Mesenchymal stem cell (in vitro differentiated cells and primary cell): ENCODE measurements around the gene B4GALNT2.

ENCODE experiments used
- DNase-seq: peaks from one replicate; pipeline ENCODE4 v3.0.0-alpha.2; 2013
- H2AFZ ChIP-seq: one replicate; pipeline ENCODE4 v1.6.1; 2013; ENCODE audit warnings: low read depth, mild to moderate bottlenecking, control low read depth, inconsistent platforms, low read length, moderate library complexity
- H2AK5ac ChIP-seq: 2 replicates; pipeline ENCODE4 v1.6.1; 2013; ENCODE audit warnings: low read length, moderate library complexity, mild to moderate bottlenecking, inconsistent platforms; ENCODE audit not compliant: severe bottlenecking
- H2BK120ac ChIP-seq: one replicate; pipeline ENCODE4 v1.6.1; 2013; ENCODE audit warnings: low read depth, mild to moderate bottlenecking, inconsistent platforms, low read length, moderate library complexity
- H2BK12ac ChIP-seq, 2 experiments: one replicate each; pipeline ENCODE4 v1.6.1; 2013; ENCODE audit warnings: inconsistent platforms in 2 of 2, low read length in 2 of 2, mild to moderate bottlenecking in 2 of 2, moderate library complexity in 2 of 2, control low read depth in 1 of 2
- H2BK15ac ChIP-seq: one replicate; pipeline ENCODE4 v1.6.1; 2013; ENCODE audit warnings: mild to moderate bottlenecking, low read depth, inconsistent platforms; ENCODE audit not compliant: poor library complexity, severe bottlenecking
- H2BK5ac ChIP-seq: 2 replicates; pipeline ENCODE4 v1.6.1; 2013; ENCODE audit warnings: low read depth, mild to moderate bottlenecking, low read length, control low read depth, inconsistent platforms; ENCODE audit not compliant: poor library complexity, severe bottlenecking
- H3K14ac ChIP-seq, 2 experiments: one replicate each; pipeline ENCODE4 v1.6.1; 2013; ENCODE audit warnings: inconsistent platforms in 2 of 2, low read length in 2 of 2, control low read depth in 1 of 2, mild to moderate bottlenecking in 1 of 2, moderate library complexity in 1 of 2
- H3K18ac ChIP-seq, 2 experiments: one replicate each; pipeline ENCODE4 v1.6.1; 2013; ENCODE audit warnings: inconsistent platforms in 2 of 2, low read length in 2 of 2, control low read depth in 1 of 2, low read depth in 1 of 2, mild to moderate bottlenecking in 1 of 2
- H3K23ac ChIP-seq, 2 experiments: one replicate each; pipeline ENCODE4 v1.6.1; 2013; ENCODE audit warnings: inconsistent platforms in 2 of 2, low read length in 2 of 2, mild to moderate bottlenecking in 2 of 2, moderate library complexity in 2 of 2, control low read depth in 1 of 2
- H3K27ac ChIP-seq: 2 replicates; pipeline ENCODE4 v1.5.1; 2013; ENCODE audit warnings: mild to moderate bottlenecking, moderate library complexity, low read length, control low read depth, inconsistent platforms; ENCODE audit not compliant: poor library complexity, severe bottlenecking
- H3K27me3 ChIP-seq, 2 experiments: 2 replicates each; pipeline versions ENCODE4 v1.6.1 to v1.7.0; 2013; ENCODE audit warnings: low read length in 2 of 2, mild to moderate bottlenecking in 2 of 2, moderate library complexity in 2 of 2, control low read depth in 1 of 2, inconsistent platforms in 1 of 2; ENCODE audit not compliant: control insufficient read depth in 1 of 2, insufficient read depth in 1 of 2
- H3K36me3 ChIP-seq, 2 experiments: 2 replicates each; pipeline versions ENCODE4 v1.6.1 to v1.7.0; 2013; ENCODE audit warnings: low read length in 2 of 2, control low read depth in 1 of 2, inconsistent platforms in 1 of 2, low read depth in 1 of 2, mild to moderate bottlenecking in 1 of 2; ENCODE audit not compliant: insufficient read depth in 2 of 2, control insufficient read depth in 1 of 2
- H3K4ac ChIP-seq, 2 experiments: one replicate each; pipeline ENCODE4 v1.6.1; 2013; ENCODE audit warnings: inconsistent platforms in 2 of 2, low read length in 2 of 2, mild to moderate bottlenecking in 2 of 2, moderate library complexity in 2 of 2, control low read depth in 1 of 2, low read depth in 1 of 2
- H3K4me1 ChIP-seq: 2 replicates; pipeline ENCODE4 v1.6.1; 2013; ENCODE audit warnings: low read depth, low read length, control low read depth; ENCODE audit not compliant: control insufficient read depth, insufficient read depth
- H3K4me2 ChIP-seq: 2 replicates; pipeline ENCODE4 v1.6.1; 2013; ENCODE audit warnings: low read length, mild to moderate bottlenecking, inconsistent platforms; ENCODE audit not compliant: poor library complexity, severe bottlenecking
- H3K4me3 ChIP-seq, 2 experiments: 2 replicates each; pipeline versions ENCODE4 v1.5.1 to v1.7.0; 2013; ENCODE audit warnings: low read length in 2 of 2, mild to moderate bottlenecking in 2 of 2, control low read depth in 1 of 2, low read depth in 1 of 2; ENCODE audit not compliant: insufficient read depth in 1 of 2
- H3K79me1 ChIP-seq: replicated peaks from 2 replicates; pipeline ENCODE4 v1.6.1; 2013; ENCODE audit warnings: mild to moderate bottlenecking, control low read depth, low read length, inconsistent platforms; ENCODE audit not compliant: poor library complexity, severe bottlenecking
- H3K9ac ChIP-seq: 2 replicates; pipeline ENCODE4 v1.7.0; 2013; ENCODE audit warnings: mild to moderate bottlenecking, low read length, moderate library complexity
- H3K9me3 ChIP-seq: 2 replicates; pipeline ENCODE4 v1.7.0; 2013; ENCODE audit warnings: mild to moderate bottlenecking, low read length; ENCODE audit not compliant: control insufficient read depth
- H4K8ac ChIP-seq: one replicate; pipeline ENCODE4 v1.6.1; 2013; ENCODE audit warnings: inconsistent platforms, mild to moderate bottlenecking, low read length, moderate library complexity
- H4K91ac ChIP-seq: one replicate; pipeline ENCODE4 v1.6.1; 2013; ENCODE audit warnings: mild to moderate bottlenecking, low read length, inconsistent platforms
- WGBS: methylation state at CpG from one replicate; pipeline ENCODE4 v1.1.7; 2013; ENCODE audit warnings: mixed read lengths; 5-methylcytosine and 5-hydroxymethylcytosine counted together

B4GALNT2 gene

DNA sequence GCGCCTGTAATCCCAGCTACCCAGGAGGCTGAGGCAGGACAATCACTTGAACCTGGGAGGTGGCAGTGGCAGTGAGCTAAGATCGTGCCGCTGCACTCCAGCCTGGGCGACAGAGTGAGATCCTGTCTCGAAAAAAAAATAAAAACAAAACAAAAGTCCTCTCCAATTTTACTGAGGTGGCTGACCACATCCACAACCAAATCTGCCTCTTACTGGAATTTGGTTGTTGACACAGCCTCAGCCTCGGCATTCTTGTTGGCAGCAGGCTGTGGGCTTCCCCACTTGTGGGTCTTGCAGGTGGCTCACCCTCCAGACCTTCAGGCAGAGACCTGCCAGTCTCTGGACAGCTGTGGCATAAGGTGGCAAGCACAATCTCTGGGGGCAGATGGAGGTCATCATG is 15.6 kb downstream of the B4GALNT2 start:
- Histone ChIP-seq H3K18ac (no peak overlapping the region), H2AK5ac (no peak overlapping the region), H3K9me3 (no peaks in the 10 kb centered on the region), H4K91ac (no peak overlapping the region), H3K4me2 (no peak overlapping the region), H3K23ac (no peak overlapping the region), H3K79me1 (no peaks in the 10 kb centered on the region), H3K14ac (no peak overlapping the region), H3K4me3 (no peak overlapping the region), H2BK15ac (no peak overlapping the region), H2AFZ (no peak overlapping the region), H3K27ac (no peak overlapping the region), H3K9ac (no peak overlapping the region), H3K4ac (no peak overlapping the region), H4K8ac (no peak overlapping the region), H3K27me3 (peaks cover 0 to 18% of the 10 kb centered on the region in 2 experiments), H2BK5ac (no peak overlapping the region), H2BK12ac (peak overlapping the region in 1 of 2 experiments; percentile 40), H3K4me1 (peaks cover 9% of the 10 kb centered on the region), H3K36me3 (no peaks in the 10 kb centered on the region), H2BK120ac (no peak overlapping the region)
- DNase-seq = no peak
- 79% methylated on average over 6 of the region's 6 CpGs for WGBS

DNA sequence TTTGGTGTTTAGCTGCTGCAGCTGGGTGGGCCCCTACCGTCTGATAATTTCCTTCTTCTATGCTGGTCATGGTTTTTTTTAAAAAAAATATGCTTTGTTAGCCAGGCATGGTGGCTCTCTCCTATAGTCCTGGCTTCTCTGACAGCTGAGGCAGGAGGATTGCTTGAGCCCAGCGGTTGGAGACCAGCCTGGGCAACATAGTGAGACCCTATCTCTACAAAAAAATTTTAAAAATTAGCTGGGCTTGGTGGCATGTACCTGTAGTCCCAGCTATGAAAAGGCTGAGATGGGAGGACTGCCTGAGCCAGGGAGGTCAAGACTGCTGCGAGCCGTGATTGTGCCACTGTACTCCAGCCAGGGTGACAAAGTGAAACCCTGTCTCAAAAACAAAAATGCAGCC is 19.4 kb downstream of the B4GALNT2 start:
- Histone ChIP-seq H2BK12ac (no peak overlapping the region), H2BK5ac (no peak overlapping the region), H2BK15ac (no peak overlapping the region), H2BK120ac (no peak overlapping the region), H3K27me3 (peaks cover 0 to 28% of the 10 kb centered on the region in 2 experiments), H3K9ac (no peak overlapping the region), H3K4me2 (no peak overlapping the region), H2AK5ac (no peak overlapping the region), H3K36me3 (no peaks in the 10 kb centered on the region), H3K18ac (no peak overlapping the region), H3K14ac (no peak overlapping the region), H4K8ac (no peak overlapping the region), H3K27ac (no peak overlapping the region), H3K9me3 (no peaks in the 10 kb centered on the region), H3K4me3 (no peak overlapping the region), H3K23ac (no peak overlapping the region), H3K4ac (no peak overlapping the region), H4K91ac (no peak overlapping the region), H3K4me1 (peaks cover 9% of the 10 kb centered on the region), H3K79me1 (no peaks in the 10 kb centered on the region), H2AFZ (no peak overlapping the region)
- no peak for DNase-seq
- 100% methylated on average over 4 of the region's 4 CpGs for WGBS

- Histone ChIP-seq H3K14ac (no peak overlapping the region), H3K4ac (no peak overlapping the region), H2AK5ac (peak overlapping the region; percentile 20), H3K9me3 (no peaks in the 10 kb centered on the region), H3K79me1 (no peaks in the 10 kb centered on the region), H3K9ac (no peak overlapping the region), H3K4me1 (peaks cover 14% of the 10 kb centered on the region), H3K36me3 (no peaks in the 10 kb centered on the region), H2BK120ac (no peak overlapping the region), H3K4me2 (no peak overlapping the region), H4K91ac (no peak overlapping the region), H3K4me3 (no peak overlapping the region), H3K18ac (no peak overlapping the region), H3K27me3 (peaks cover 0 to 62% of the 10 kb centered on the region in 2 experiments), H2BK12ac (no peak overlapping the region), H4K8ac (no peak overlapping the region), H2BK5ac (no peak overlapping the region), H2BK15ac (no peak overlapping the region), H3K27ac (no peak overlapping the region), H2AFZ (no peak overlapping the region), H3K23ac (no peak overlapping the region)
- 94% methylated on average over 8 of the region's 11 CpGs for WGBS
- no peak for DNase-seq
These were observed 23.7 kb downstream of the B4GALNT2 start for GRCh38 chr17:49156256-49156655.

GRCh38 chr17:49157784-49158183 is 25.2 kb downstream of the B4GALNT2 start:
- Histone ChIP-seq H3K4ac (no peak overlapping the region), H3K9ac (no peak overlapping the region), H2AK5ac (no peak overlapping the region), H2BK15ac (no peak overlapping the region), H2AFZ (no peak overlapping the region), H3K4me1 (peaks cover 14% of the 10 kb centered on the region), H3K27ac (no peak overlapping the region), H3K4me3 (no peak overlapping the region), H3K14ac (no peak overlapping the region), H2BK5ac (no peak overlapping the region), H3K4me2 (peak overlapping the region; percentile 44), H3K79me1 (no peaks in the 10 kb centered on the region), H2BK120ac (no peak overlapping the region), H3K23ac (no peak overlapping the region), H2BK12ac (no peak overlapping the region), H4K91ac (no peak overlapping the region), H3K36me3 (no peaks in the 10 kb centered on the region), H4K8ac (no peak overlapping the region), H3K27me3 (peaks cover 0 to 58% of the 10 kb centered on the region in 2 experiments), H3K18ac (no peak overlapping the region), H3K9me3 (no peaks in the 10 kb centered on the region)
- DNase-seq = peak; percentile 65
- 46% methylated on average over 8 of the region's 8 CpGs for WGBS
